ENCODE results near the gene BBLN. TPM values are rescaled to one million over a fixed set of nuclear protein-coding genes. Genes with fewer than 3 reads are reported as not detected.
A peak's percentile ranks its signal among the peaks of the same experiment; 100 is the strongest.
"Not testable (repeated sequence)": the region's sequence is repeated elsewhere in the genome, so short reads cannot be mapped to it uniquely, and the experiment has no call there.

BBLN gene
- total RNA-seq, 2 donors from 2014 or later, result 41.9 to 49.1 TPM

DNA sequence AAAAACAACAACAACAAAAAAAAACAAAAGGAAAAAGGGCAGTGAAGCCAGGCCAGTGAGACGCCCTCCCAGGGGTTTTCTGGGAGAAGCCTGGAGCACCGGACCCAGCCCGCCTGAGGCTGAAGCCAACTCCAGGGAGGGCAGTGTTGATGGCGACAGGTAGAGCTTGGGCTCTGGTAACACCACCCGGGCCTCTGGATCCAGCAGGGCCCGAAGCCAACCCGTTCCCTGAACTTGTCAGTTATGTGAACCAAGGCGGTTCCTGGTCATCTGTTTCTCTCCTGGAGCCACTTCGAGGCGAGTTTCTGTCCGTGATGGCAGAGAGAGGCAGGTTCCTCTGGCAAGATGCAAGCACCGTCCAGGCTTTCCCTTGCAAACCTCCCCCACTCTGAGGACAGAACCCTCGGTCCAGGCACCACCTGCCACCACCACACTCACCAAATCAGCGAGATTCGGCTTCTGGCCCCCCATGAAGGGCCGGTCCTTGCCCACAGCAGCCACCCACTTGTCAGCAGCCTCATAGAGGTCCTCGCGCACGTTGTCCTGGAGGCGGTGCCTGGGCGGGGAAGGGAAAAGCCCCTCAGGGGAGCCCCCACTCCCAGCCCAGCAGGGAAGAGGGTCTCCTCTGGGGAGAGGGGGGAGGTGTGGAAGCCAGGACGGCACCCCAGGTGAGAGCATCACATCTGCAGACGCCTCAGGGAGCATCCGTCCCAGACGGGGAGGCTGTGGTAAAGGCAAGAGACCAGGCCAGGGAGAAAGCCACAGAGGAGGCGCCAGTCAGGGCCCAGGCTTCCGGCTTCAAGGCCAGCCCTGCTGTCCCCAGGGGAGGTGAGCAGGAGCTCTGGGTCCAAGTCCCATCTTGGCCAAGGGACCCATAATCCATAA lies 37.9 kb upstream of the BBLN start:
- peak; percentile 75 for DNase-seq (ENCODE audit: low spot score)
- intact Hi-C loops (cut with DNase I), result no loop called here

DNA sequence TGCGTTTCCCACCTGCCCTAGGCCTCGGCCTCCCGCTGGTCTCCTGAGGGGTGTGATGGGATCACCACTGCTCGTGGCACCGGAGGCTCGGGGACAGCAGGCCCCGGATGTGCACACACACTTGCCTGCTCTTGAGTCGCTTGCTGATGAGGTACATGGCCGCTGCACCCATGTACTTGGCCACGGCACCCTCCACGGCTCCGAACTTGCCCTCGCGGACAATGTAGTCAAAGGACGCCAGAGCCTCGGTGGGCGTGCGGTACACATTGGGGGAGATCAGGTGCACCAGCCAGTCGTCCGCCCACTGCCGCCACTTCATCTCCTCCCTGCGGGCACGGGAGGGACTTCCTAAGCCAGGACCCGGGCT lies 37.3 kb upstream of the BBLN start:
- intact Hi-C loops (cut with DNase I), result no loop called here
- DNase-seq (ENCODE audit: low spot score), result peak; percentile 72

DNA sequence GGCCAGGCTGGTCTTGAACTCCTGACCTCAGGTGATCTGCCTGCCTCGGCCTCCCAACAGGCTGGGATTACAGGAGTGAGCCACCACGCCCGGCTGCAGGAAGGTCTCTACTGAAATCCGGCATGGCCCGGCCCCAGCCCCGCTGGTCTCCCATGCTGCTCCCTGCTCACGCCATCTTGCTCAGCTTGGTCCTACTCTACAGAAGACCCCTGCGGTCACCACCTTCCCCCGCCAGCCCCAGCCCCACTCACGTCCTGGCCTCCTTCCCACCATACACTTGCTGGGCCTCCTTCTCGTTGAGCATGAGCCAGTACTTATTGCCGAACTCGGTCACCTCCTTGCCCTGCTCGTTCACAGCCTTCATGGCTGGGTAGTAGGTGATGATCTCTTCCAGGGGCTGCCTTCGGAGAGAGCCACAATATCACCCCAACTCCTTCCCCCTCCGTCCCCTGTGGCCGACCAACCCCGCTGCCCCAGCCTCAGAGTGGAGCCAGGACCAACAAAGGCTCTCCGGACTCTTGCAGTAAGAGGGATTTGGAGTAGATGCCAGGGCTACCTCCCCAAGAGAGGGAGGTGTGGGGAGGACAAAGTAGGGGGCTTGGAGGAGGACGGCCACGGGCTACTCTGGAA lies 36.5 kb upstream of the BBLN start:
- intact Hi-C loops (cut with DNase I), result no loop called here
- peak; percentile 80 for DNase-seq (ENCODE audit: low spot score)

DNA sequence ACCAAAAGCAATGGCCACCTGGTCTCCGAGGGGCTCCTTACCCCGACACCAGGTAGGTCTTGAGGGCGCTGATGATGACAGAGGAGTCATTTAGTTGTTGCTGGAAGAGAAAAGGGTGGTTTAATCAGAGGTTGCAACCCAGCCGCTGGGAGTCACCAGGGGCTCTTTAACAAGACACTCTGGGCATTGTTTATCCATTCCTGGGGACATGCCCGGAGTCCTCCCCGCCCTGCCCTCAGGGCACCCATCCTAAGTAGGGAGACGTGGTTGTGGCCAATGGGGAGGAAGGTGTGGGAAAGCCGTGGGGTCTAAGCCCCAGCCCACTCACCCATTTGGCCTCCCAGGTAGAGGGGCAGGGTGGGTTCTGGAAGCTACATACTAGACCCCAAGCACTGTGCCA lies 35.6 kb upstream of the BBLN start:
- DNase-seq (ENCODE audit: low spot score), result peak; percentile 47
- intact Hi-C loops (cut with DNase I), result no loop called here

DNA sequence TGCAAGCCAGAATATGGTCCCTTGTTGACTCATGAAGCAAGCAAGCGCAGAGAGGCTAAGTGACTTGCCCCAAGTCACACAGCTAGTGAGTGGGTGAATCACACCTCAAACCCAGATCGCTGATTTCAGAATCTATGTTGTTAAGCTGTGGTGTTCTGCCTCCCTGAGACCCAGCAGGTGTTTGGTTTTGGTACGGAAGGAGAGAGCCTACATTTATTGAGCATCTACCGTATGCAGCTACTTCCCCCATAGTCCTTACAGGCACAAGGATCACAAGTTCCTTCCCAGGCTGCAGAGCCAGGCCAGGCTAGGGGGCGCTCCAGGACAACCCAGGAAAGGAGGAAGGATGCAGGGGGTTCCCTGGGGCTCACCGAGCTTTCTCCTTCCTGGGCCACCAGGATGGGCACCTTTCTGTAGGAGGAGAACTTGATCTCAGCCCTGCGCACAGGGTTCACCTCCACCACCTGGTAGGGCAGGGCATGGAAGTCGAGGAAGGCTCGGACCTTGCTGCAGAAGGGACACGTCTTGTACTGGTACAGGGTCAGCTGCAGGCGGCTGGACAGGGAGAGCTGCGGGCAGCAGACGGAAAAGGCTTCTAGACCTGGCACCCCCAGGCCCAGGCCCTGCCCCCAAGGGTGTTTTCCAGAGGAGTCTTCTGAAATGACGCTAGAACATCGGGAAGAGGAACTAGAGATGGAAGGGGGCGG lies 35.0 kb upstream of the BBLN start:
- intact Hi-C loops (cut with DNase I), result no loop called here
- DNase-seq (ENCODE audit: low spot score), result peak; percentile 88

DNA sequence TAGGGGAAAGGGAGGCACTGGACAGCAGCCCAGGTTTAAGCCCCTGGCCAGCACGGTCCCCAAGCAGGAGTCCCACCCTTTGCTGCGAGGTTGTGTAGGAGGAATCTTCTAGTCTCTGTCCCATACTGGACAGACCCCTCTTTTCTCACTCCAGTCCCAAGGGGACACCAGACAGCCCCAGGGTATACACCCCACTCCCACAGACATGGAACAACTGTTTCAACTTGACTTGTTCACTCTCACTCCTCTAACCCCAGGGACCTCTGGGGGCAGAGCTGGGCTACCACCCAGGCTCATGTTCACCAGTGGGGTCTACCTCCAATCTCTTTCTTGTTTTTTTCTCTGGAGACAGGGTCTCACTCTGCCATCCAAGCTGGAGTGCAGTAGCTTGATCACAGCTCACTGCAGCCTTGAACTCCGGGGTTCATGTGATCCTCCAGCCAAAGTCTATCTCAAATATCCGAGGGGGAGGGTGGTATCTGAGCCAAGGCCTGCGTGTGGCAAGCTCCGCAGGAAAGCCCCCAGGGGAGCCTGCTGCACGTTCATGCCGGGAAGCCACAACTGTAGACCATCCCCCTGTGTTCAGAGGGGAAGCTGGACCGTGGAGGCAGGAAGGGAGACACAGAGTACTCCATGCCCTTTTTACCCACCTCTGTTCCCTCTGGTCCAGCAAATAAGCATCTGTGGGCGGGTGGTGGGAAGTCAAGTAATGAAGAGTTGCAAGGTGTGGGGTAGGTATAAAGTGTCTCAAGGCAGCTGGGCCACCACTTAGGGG lies 34.3 kb upstream of the BBLN start:
- DNase-seq (ENCODE audit: low spot score), result peak; percentile 63
- intact Hi-C loops (cut with DNase I), result no loop called here

DNA sequence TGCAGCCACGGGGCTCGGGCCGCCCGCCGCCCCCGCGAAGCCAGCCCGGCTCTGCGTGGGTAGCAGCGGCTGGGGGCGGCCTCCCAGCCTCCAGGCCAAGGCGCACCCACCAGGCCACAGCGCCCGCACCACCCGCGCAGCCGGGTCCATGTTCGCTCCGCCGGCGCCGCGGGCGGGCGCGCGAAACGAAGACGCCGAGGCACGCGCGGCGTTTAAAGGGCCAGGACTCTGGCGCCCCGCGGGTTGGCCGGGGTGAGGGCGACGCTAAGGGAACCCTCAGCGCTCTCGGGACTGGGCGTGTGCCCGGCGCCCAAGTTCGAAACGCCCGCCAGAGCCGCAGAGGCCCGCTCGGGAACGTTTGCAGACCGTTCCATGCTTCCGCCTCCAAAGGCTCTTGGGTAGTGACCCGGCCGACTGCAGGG lies 32.5 kb upstream of the BBLN start, which contains the start of gene PTGES2:
Gene PTGES2 (minus strand): TSS at position 162 of the 422 bp plus-strand sequence. CDS start 12 bp downstream, at position 150.
- peak; percentile 95 for DNase-seq (ENCODE audit: low spot score)
- intact Hi-C loops (cut with DNase I), result no loop called here

DNA sequence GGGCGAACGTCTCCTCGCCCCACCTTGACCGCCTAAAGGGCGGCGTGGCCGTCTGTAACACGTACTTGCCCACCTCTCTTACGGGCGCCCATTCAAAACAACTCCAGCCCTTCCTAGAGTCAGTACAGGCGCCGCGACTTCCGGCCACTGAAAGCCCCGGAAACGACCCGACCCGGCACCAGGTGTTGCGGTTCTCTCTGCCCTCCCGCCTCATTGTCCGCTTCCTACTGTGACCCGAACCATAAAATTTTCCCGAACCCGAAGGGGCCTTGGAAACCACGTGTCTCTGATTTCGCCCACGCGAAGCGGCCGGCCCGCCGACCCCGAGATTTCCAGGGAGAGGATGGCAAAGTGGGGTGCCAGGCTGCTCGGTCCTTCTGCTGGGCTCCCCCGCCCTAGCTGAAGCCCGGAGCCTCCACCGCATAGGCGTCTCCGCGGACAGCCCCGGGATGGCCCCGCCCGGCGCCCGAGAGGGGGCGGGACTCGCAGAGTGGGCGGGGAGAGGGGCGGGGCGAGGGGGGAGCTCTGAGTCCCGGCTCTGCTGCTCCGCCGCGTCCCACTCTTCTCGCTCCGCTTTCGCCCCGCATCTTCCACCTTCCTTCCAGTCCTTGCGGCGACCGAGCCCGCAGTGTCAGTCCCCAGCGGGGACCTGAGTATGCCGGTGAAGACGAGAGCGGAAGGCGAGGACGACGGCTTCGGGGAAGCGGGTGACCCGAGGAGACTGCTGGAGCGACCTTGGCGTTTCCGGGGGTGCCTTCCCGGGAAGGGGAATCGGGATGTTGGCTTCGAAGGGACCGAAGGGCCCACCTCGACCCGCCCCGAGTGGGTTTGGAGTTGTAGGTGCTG lies 31.9 kb upstream of the BBLN start:
- DNase-seq (ENCODE audit: low spot score), result peak; percentile 94
- intact Hi-C loops (cut with DNase I), result no loop called here

DNA sequence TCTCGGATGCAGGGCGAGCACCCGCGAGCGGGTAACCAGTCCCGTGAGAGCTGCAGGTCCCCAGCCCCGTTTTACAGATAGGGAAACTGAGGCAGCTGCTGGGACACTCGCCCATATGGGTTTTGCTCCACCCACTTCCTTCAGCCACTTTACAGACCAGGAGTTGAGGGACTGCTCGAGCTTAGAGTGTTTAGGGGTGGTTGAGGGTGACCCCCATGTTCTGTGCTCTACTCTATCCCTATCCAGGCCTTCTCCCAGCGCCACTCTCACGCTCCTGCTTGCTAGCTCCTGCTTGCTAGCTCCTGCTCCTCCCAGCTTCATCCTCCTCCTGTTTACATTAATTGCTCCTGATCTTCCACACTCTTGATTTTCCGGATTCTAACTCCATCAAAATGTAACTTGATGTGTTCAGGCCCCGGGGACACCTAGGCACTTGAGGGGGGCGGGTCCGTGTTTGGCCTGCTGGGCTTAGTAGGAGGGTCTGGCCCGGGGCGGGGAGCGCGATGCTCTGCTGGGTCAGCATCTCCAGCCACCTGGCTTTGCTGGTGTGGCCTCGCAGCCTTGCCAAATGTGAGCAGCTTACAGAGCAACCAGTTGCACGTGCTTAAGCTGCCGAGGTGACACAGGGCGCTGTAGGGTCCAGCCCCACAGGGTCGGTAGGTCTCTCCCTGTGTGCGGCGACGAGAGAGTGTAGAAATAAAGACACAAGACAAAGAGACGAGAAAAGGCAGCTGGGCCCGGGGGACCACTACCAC lies 31.1 kb upstream of the BBLN start:
- DNase-seq (ENCODE audit: low spot score), result peak; percentile 79
- intact Hi-C loops (cut with DNase I), result no loop called here

DNA sequence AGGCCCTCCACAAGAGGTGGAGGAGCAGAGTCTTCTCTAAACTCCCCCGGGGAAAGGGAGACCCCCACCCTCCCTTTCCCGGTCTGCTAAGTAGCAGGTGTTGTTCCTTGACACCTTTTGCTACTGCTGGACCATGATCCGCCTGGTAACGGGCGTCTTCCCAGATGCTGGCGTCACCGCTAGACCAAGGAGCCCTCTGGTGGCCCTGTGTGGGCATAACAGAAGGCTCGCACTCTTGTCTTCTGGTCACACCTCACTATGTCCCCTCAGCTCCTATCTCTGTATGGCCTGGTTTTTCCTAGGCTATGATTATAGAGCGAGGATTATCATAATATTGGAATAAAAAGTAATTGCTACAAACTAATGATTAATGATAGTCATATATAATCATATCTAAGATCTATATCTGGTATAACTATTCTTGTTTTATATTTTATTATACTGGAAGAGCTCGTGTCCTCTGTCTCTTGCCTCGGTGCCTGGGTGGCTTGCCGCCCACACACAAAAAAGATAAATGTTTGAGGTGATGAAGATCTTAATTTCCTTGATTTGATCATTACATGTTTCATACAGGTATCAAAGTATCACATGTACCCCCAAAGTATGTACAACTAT lies 30.0 kb upstream of the BBLN start:
- intact Hi-C loops (cut with DNase I), result not testable (repeated sequence)
- peak; percentile 85 for DNase-seq (ENCODE audit: low spot score)

DNA sequence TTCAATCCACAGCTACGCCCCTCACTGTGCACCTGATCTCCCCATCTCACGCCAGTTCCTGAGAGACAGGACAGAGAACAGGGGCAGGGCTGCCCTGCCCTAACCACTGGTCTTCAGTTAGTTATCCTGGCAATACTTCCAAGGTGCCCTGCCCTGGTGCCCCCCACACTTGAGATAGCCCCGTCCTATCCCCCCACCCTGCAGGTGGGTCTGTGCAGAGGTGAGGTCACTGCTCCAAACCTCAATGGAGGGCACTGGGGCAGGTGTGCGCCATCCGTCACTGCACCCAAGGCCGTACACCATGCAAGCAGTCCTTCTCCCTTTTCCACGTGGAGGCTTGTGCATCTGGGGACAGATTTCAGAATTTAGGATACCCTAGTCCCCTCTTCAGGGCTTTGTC lies 29.4 kb upstream of the BBLN start:
- intact Hi-C loops (cut with DNase I), result not testable (repeated sequence)
- peak; percentile 73 for DNase-seq (ENCODE audit: low spot score)

DNA sequence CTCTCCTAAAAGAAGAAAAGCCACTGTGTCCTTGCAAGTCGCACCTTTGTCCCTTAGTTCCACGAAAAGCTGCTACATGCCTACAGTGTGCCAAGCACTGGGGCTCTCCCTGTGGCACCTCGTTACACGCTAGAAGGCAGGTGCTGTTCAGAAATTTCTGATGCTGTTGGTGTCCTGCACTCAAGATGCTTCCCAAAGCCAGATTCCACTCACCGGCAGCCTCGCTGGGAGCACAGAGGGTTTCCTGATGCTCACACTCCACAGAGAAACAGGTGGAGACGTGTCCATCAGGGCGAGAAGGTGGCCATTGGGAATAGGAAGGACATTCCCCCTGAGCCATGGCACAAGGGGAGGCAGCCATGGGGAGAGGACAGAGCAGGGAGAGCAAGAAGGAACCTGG lies 28.7 kb upstream of the BBLN start:
- DNase-seq (ENCODE audit: low spot score), result peak; percentile 57
- intact Hi-C loops (cut with DNase I), result not testable (repeated sequence)

DNA sequence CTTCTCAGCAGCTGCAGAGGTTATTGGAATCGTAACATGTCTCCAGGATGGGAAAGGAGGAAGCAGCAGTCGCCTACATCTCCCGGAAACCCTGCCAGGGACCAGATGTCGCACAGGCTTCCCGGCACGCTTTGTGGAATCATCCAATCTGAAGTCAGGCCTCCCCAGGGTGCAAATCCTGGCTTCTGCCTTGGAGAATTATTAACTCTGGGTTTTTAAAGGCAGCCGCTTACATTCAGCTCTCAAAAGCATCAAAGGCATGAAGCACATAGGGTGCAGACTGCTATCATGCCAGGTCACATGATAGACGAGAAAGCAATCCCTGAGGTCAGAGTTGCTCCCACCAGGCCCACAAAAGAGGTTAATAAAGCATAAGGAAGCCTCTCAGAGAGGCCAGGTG lies 27.9 kb upstream of the BBLN start:
- intact Hi-C loops (cut with DNase I), result not testable (repeated sequence)
- DNase-seq (ENCODE audit: low spot score), result peak; percentile 44

DNA sequence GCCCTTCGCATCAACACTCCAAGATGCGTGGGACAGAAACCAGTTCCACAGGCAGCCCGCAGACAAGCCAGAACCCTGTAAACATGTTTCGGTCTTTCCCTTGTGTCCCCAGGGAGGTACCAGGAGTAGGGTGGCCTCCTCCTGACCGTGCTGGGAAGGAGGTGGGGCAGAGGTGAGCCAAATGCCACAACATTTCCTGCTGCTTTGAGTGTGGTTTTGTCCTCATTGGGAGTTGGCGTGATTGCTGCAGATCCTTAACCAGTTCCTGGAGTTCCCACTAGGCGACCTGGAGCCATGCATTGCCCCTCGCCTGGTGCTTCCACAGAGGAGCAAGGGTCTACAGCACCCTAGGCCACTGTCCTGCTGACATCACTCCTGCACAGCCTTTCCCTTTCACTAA lies 24.5 kb upstream of the BBLN start:
- intact Hi-C loops (cut with DNase I), result not testable (repeated sequence)
- peak; percentile 50 for DNase-seq (ENCODE audit: low spot score)

DNA sequence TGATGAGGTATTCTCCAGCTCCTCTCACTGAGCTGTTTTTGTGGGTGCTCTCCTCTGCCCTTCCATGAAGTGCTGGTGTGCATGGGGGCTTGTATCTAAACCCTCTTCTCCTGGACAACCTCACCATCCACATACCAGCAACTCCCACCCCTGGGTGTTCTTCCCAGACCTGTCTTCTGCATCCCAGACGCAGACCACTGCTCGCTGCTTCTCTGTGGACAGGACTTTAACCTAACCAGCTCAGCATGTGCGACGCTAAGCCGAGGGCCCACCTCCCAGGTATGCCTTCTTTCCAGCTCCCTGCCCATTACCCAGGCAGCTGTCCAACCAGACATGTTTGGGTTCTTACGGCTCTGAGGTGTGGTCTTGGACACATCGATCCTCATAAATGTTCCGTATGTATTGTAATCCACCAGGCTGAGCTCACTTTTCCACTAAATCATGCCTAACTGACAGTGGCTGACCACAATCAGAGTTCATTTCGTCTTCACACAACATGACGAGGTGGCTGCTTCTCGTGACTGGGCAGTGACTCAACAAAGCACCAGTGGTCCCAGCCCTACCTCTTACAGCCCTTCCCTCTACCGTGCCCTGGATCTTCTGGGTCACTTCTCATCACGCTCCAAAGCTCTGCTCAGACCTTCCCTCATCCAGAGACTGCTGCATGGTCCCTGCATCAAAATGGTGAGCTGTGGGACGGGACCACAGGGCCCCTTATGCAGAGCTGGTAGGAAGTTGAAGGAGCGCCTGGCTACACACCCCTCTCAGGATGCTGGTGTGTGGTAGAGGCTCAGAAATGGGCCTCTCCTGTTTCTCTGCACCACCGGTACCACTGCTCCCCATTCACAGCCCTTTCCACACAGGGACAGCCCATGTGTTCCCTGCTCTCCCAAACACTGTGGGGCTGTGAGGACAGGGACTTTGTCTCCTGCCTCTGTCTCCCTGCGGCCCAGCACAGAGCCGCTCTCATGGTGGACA lies 23.0 kb upstream of the BBLN start:
- DNase-seq (ENCODE audit: low spot score), result peak; percentile 52
- intact Hi-C loops (cut with DNase I), result no loop called here

DNA sequence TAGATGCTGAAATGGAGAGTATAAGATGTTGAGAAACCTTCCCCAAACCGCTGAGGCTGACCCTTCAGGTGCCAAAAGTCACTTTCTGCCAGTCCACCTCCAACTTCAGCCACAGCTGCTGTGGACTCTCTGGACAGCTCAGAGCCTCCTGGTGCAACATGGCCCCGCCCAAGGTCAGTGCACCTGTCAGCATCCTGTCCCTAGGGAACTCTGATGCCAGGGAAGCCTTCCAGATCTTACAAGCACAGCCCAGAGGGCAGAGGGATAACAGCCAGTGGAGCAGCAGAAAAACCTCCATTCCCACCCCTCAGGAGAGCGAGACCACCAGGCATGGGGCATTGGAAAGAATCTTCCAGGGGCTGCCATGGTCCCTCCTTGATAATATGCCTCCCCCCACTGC lies 22.1 kb upstream of the BBLN start:
- no peak for DNase-seq (ENCODE audit: low spot score)
- intact Hi-C loops (cut with DNase I), result no loop called here

Measured in posterior vena cava (tissue), 2 donors.